Measurements from ENCODE around the gene DDA1.
A peak's percentile ranks its signal among the peaks of the same experiment; 100 is the strongest.
"Not testable (repeated sequence)": the region's sequence is repeated elsewhere in the genome, so short reads cannot be mapped to it uniquely, and the experiment has no call there.

DDA1 gene

GRCh38 chr19:17289489-17289888, 19.9 kb upstream of the DDA1 start:
- FAIRE-seq: no peak

DNA sequence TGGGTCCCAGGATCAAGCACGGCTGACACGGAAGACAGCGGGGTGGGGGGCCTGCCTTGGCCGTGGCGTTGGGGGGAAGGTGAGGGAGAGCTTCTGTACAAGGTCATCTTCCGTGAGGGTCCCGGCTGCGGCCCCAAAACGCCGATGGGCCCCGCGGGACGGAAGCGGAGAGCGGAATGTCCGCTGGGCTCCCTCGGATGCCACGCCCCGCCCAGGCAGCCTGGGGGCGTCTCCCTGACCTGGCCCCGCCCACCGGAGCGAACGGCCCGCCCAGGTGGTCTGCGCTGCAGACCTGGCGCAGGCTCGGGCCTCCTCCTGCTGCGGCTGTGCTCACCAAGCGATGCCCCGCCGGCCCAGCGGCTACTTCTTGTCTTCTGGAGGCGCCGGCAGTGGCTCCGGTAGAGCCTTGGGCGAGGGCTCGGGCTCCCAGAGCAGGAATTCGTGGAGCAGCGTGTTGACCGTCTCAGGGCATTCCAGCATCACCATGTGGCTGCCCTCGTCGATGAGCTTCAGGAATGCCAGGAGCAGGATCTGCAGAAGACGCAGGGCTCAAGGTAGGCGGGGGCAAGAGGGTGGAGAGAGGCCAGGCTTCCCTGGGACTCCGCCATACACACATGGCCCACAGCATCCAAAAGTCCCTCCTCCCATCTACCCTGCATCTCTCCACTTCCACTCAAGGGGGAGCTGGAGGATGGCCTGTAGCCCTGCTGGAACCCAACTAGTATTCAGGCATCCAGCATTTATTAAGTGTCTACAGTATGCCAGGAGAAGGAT, 16.9 kb upstream of the DDA1 start:
- peak; percentile 86 for FAIRE-seq

- no peak for FAIRE-seq
Measured at GRCh38 chr19:17293605-17294004, 15.8 kb upstream of the DDA1 start.

- no peak for FAIRE-seq
Measured at GRCh38 chr19:17294051-17294891, 15.1 kb upstream of the DDA1 start.

DNA sequence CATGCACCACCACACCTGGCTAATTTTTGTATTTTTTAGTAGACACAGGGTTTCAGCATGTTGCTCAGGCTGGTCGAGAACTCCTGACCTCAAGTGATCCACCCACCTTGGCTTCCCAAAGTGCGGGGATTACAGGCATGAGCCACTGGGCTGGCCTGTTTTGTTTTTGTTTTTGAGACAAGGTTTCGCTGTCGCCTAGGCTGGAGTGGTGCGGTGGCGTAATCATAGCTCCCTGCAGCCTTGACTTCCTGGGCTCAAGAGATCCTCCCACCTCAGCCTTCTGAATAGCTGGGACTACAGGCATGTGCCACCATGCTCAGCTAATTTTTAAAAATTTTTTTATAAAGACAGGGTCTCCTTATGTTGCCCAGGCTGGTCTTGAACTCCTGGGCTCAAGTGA, 13.8 kb upstream of the DDA1 start:
- FAIRE-seq: not testable (repeated sequence)

DNA sequence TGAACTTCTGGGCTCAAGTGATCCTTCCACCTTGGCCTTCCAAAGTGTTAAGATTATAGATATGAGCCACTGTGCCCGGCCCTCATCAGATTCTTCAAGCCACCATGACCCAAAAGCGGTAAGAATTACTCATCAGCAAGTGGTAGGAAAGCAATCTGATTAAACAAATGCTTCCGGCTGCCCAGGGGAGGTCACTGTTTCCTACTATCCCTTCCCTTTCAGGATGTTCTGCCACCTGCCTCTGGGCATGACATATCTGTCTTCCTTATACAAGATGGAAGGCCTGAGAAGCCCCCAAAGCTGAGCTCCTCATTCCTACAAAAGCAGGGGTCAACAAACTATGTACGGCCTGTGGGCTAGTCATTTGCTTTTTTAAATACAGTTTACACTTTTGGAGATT, 13.1 kb upstream of the DDA1 start:
- FAIRE-seq: no peak

DNA sequence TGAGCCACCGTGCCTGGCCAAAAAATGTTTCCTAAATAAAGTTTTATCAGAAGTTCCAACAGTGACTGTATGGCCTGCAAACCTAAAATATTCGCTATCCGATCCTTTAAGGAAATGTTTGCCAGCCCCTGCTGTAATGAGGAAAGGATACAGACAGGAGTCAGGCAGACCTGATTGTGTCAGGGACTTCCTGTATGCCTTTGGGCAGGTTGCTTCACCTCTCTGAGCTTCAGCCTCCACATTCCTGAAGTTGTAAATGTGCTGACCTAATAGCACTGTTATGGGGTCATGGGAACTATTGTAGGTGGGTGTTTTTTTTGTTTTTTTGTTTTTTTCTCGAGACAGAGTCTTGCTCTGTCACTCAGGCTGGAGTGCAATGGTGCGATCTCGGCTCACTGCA, 12.4 kb upstream of the DDA1 start:
- no peak for FAIRE-seq

DNA sequence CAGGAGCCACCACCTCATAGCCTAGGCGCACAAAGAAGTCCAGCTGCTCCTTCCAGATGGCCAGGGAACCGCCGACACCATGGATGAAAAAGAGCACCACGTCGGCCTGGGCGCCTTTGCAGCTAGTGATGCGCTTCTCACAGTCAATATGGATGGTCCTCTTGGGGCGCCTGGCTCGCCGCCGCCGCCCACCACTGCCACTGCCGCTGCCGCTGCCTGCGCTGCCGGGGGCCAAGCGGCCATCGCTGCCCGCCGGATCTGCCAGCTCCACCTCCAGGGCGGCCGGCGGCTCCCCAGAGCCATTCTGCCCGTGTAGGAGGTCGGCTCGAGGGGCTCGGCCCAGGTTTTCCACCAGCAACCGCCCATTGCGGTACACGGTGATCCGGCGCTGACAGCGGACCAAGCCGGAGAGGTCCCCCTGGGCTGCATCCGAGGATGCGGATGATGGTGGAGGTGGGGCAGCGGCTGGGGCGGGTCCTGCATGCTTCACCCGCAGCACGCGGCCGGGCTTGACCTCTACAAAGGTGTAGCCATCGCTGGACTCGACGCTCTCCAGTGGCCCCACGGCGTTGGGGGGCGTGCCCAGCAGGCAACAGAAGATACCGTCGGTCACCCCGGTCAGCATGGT, 8.3 kb upstream of the DDA1 start:
- FAIRE-seq: no peak

DNA sequence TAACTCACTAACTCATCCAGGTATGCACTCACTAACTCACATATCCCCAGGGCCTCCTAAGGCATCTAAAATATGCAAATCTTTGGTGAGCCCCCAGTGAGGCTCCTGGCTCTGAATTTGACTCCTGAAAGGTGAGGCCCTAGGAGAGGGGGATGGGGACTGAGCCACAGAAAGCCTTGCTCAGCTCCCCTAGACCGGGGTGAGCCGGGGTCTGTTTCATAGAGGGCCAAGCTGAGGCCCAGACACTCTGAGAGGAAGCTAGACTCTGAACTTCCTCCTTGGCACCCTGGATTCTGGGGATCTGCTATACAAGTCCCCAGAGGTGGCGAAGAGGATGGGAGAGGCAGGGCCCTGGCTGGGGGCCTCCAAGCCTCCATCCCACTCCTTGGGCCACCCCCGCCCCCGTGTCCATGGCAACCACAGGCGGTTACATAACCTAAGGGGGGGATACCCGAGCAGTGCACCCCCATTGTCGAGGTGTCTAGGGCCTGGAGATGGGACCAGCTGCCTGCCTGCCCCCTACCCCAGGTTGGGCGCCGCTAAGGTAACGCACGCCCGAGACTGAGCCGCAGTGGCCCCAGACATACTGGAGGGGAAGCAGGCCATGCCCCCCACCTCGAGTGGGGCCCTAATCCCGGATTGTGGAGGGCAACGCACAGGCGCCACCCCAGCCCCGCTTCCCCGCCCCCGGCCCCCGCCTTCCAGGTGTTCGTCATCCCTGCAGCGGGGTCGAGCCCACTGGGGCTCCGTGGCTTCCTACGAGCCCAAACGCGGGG, 6.8 kb upstream of the DDA1 start:
- no peak for FAIRE-seq

DNA sequence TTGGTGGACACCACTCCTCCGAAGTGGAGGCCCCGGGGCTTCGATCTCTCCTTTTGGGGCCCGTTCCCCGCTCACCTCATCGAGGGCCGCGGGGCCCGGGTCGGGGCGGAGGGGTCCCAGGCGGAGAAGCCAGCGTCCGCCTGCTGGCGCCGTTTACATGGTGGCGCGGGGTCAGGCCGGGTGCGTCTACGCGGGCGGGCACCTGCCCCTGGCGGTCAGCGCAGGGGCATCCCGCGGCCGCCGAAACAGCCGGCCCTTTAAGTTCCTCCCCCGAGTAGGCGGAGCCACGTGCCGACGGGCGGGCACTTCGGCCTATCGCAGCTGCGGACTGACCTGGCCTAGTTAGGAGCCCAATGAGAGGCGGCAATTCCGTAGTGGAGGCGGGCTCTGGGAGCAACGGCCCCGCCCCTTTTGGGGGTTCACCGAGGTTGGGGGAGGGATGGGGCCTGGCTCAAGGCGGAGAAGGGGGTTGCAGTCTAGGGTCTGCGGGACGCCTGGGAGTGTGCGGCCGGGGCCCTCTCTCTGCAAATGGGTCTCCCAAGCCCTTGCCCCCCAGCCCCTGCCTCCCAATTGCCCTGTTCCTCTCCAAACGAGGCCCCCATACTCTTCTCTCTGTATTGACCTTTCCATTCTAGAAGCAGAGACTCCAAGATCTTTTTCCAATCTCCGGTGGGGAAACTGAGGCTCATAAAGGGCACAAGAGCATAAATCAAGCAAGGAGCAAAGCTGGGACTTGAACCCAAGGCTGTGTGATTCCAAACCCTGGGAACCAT, 6.0 kb upstream of the DDA1 start, which contains the start of gene ABHD8:
TSS of gene ABHD8 (minus strand) at position 259 of the 773 bp plus-strand sequence. CDS start 1,809 bp downstream, outside the sequence.
- no peak for FAIRE-seq

GRCh38 chr19:17303940-17304267, 5.5 kb upstream of the DDA1 start:
- no peak for FAIRE-seq

DNA sequence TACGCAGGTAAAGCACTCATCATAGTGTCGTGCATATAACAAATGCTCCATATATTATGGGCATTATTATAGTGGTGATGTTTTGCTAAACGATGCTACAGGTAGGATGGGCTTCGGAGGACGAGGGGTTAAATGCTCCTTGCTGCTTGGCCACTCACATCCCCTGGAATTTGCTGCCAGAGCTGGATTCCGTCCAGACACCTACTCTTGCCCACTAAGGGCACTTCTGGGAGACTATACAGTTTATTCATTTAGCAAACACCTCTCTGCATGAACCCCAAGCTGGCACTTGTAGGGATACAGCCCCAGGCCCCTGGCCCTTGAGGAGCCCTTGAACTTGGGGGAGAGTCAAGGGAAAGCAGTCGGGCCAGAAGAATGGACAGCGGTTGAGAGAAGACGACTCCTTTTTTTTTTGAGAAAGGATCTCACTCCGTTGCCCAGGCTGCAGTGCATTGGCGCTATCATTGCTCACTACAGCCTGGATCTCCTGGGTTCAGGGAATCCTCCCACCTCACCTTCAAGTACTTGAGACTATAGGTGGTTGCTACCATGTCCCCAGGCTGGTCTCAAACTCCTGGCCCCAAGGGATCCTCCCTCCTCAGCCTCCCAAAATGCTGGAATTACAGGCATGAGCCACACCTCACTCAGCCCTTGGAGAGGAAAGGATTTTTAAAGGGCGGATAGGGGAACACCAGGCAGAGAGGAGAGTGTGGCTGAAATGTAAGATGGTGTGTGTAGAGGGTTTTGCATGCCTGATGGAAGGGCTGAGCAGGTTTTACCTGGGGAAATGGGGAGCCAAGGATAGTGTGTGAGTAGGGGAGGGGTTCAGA, 4.8 kb upstream of the DDA1 start:
- no peak for FAIRE-seq

DNA sequence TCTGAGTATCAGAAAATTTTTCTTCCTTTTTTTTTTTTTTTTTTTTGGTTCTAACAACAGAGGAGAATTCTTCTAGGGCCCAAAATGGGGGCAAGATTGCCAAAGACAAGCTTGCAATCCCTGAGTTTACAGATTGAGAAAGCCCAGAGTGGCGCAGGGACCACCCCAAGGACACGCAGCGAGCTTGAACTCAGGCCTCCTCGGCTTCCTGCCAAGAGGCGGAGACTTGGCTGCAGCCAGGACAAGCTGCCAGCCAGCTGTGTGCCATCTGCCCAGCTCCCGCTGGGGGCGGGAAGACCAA, 4.2 kb upstream of the DDA1 start:
- FAIRE-seq: no peak

- peak; percentile 94 for FAIRE-seq
Measured at GRCh38 chr19:17305517-17306284, 3.7 kb upstream of the DDA1 start, which contains the start of gene MRPL34. Gene MRPL34, plus strand, starts transcription at chr19:17305872. Its CDS starts 21 bp downstream, at chr19:17305893.

DNA sequence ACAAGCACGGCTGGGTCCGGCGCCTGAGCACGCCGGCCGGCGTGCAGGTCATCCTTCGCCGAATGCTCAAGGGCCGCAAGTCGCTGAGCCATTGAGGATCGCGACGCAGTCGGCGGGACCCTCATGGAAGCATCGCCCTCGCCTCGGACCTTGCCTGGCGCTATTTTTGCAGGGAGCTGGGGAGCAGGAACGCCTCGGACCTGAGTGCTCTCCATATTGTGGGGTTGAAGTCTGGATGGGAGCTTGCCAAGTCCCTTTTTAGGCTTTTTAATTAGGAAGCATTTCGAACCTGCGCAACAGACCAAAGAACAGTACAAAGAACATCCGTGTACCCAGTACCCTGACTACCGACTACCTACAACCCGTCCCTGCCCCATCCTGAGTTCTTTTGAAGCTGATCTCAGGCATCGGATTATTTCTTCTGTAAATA, 3.1 kb upstream of the DDA1 start:
- FAIRE-seq: no peak

GRCh38 chr19:17307876-17308377, 1.4 kb upstream of the DDA1 start:
- no peak for FAIRE-seq

- no peak for FAIRE-seq
Measured at GRCh38 chr19:17309965-17310461, 650 bp downstream of the DDA1 start.

DNA sequence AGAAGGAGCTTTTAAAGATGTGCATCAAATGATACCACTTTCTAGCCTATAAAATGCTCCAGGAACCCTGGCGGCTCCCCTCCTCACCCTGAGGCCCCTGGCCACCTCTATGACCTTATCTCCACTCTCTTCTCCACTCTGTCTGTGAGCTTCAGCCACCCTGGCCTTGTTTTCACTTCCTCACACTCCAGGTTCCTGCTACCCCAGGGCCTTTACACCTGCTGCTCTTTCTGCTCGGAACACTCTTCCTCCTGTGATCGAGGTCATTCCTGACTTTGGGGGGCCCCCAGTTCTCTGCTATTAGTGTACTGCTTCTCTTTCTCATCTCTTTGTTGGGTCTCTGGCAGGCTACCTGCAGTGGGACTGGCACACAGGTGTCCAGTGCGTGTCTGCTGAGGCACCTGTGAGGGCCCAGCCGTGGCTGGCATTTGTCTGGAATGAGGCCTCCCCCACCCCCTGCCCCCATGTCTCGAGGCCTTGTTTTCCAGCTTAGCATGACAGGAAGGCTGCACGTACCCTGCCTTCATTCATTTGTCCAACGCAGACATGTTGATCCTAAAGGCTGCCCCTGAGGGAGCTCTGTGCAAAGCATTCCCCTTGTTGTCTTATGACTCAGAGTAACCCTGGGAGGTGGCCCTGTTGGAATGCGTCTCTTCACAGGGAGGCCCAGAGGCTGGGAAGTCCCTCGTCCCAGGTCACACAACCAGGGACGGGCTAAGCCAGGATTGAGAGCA, 2.3 kb downstream of the DDA1 start:
- no peak for FAIRE-seq
